ENCODE measurements around the gene MYO7B.

GRCh38 chr2:127619203-127619590 is 83.7 kb downstream of the MYO7B start:
- TF ChIP-seq, protein P1, sequence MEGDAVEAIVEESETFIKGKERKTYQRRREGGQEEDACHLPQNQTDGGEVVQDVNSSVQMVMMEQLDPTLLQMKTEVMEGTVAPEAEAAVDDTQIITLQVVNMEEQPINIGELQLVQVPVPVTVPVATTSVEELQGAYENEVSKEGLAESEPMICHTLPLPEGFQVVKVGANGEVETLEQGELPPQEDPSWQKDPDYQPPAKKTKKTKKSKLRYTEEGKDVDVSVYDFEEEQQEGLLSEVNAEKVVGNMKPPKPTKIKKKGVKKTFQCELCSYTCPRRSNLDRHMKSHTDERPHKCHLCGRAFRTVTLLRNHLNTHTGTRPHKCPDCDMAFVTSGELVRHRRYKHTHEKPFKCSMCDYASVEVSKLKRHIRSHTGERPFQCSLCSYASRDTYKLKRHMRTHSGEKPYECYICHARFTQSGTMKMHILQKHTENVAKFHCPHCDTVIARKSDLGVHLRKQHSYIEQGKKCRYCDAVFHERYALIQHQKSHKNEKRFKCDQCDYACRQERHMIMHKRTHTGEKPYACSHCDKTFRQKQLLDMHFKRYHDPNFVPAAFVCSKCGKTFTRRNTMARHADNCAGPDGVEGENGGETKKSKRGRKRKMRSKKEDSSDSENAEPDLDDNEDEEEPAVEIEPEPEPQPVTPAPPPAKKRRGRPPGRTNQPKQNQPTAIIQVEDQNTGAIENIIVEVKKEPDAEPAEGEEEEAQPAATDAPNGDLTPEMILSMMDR (conservative IDR thresholded peaks at IDR 0.05; ENCODE audit: low read length): no peak
- no peak for TF ChIP-seq EZH2phosphoT487 (IDR thresholded peaks at IDR 0.05; ENCODE audit: borderline replicate concordance, low read depth, low read length)
